HUES64 (cell line): ENCODE data around the gene PDE3A.

ENCODE experiments used
- H3K27ac ChIP-seq: 2 replicates; pipeline ENCODE4 v1.7.0; 2013; ENCODE audit warnings: low read depth, low read length, inconsistent platforms
- H3K27me3 ChIP-seq: 2 replicates; pipeline ENCODE4 v1.6.1; 2013; ENCODE audit warnings: mild to moderate bottlenecking, low read length; ENCODE audit not compliant: insufficient read depth
- H3K36me3 ChIP-seq: 2 replicates; pipeline ENCODE4 v1.6.1; 2013; ENCODE audit warnings: mild to moderate bottlenecking, low read length; ENCODE audit not compliant: insufficient read depth
- H3K4me1 ChIP-seq: 2 replicates; pipeline ENCODE4 v1.6.1; 2013; ENCODE audit warnings: mild to moderate bottlenecking, low read length, moderate library complexity; ENCODE audit not compliant: insufficient read depth
- H3K4me3 ChIP-seq: 2 replicates; pipeline ENCODE4 v1.5.1; 2013; ENCODE audit warnings: mild to moderate bottlenecking, low read length, moderate library complexity
- H3K9ac ChIP-seq: 2 replicates; pipeline ENCODE4 v1.6.1; 2013; ENCODE audit warnings: mild to moderate bottlenecking, low read depth, low read length
- H3K9me3 ChIP-seq: 2 replicates; pipeline ENCODE4 v1.6.1; 2013; ENCODE audit warnings: low read depth, low read length; ENCODE audit not compliant: insufficient read depth
- WGBS: fragments of 150-250, 120-280 bp; methylation state at CpG from one replicate; pipeline ENCODE4 v1.1.7; 2013; ENCODE audit warnings: missing lambda C conversion rate; 5-methylcytosine and 5-hydroxymethylcytosine counted together

PDE3A gene

GRCh38 chr12:20514598-20514997 lies 146.3 kb downstream of the PDE3A start:
- H3K4me3 ChIP-seq = no peak overlapping the region
- H3K36me3 ChIP-seq = no peaks in the 10 kb centered on the region

GRCh38 chr12:20520532-20520931 lies 152.2 kb downstream of the PDE3A start:
- H3K36me3 ChIP-seq = no peaks in the 10 kb centered on the region
- H3K4me1 ChIP-seq = peaks cover 15% of the 10 kb centered on the region
- no peaks in the 10 kb centered on the region for H3K9me3 ChIP-seq
- no peaks in the 10 kb centered on the region for H3K27me3 ChIP-seq
- H3K27ac ChIP-seq = no peak overlapping the region
- no peak overlapping the region for H3K4me3 ChIP-seq
- no peak overlapping the region for H3K9ac ChIP-seq
- WGBS = 96% methylated on average over 1 of the region's 1 CpG

More at GRCh38 chr12:20514598-20514997, 146.3 kb downstream of the PDE3A start:
- H3K27ac ChIP-seq = no peak overlapping the region
- no peaks in the 10 kb centered on the region for H3K9me3 ChIP-seq
- no peaks in the 10 kb centered on the region for H3K4me1 ChIP-seq
- H3K27me3 ChIP-seq = no peaks in the 10 kb centered on the region
- no peak overlapping the region for H3K9ac ChIP-seq

- Histone ChIP-seq H3K27ac (peak overlapping the region; percentile 34), H3K27me3 (no peaks in the 10 kb centered on the region), H3K9me3 (no peaks in the 10 kb centered on the region), H3K36me3 (no peaks in the 10 kb centered on the region), H3K4me3 (no peak overlapping the region), H3K9ac (no peak overlapping the region), H3K4me1 (peaks cover 30% of the 10 kb centered on the region)
- 75% methylated on average over 2 of the region's 2 CpGs for WGBS
These were observed 155.3 kb downstream of the PDE3A start for GRCh38 chr12:20523658-20524057.

- no peaks in the 10 kb centered on the region for H3K36me3 ChIP-seq
- 72% methylated on average over 5 of the region's 5 CpGs for WGBS
- H3K9ac ChIP-seq = no peak overlapping the region
- no peaks in the 10 kb centered on the region for H3K27me3 ChIP-seq
- peak overlapping the region; percentile 34; the same call in 1 of the 2 replicates for H3K27ac ChIP-seq
- H3K4me3 ChIP-seq = no peak overlapping the region
- no peaks in the 10 kb centered on the region for H3K9me3 ChIP-seq
- H3K4me1 ChIP-seq = peaks cover 30% of the 10 kb centered on the region
These were observed 155.8 kb downstream of the PDE3A start for GRCh38 chr12:20524113-20524512.

GRCh38 chr12:20525064-20525610 lies 156.8 kb downstream of the PDE3A start:
- Histone ChIP-seq H3K9me3 (no peaks in the 10 kb centered on the region), H3K27ac (no peak overlapping the region), H3K9ac (no peak overlapping the region), H3K27me3 (no peaks in the 10 kb centered on the region), H3K36me3 (no peaks in the 10 kb centered on the region), H3K4me1 (peaks cover 30% of the 10 kb centered on the region), H3K4me3 (no peak overlapping the region)
- 92% methylated on average over 3 of the region's 4 CpGs for WGBS

GRCh38 chr12:20527417-20528163 lies 159.3 kb downstream of the PDE3A start:
- Histone ChIP-seq H3K4me1 (peaks cover 30% of the 10 kb centered on the region), H3K4me3 (no peak overlapping the region), H3K36me3 (no peaks in the 10 kb centered on the region), H3K9me3 (no peaks in the 10 kb centered on the region), H3K27ac (no peak overlapping the region), H3K27me3 (no peaks in the 10 kb centered on the region), H3K9ac (no peak overlapping the region)
- WGBS = 85% methylated on average over 6 of the region's 8 CpGs

- Histone ChIP-seq H3K9ac (no peak overlapping the region), H3K9me3 (no peaks in the 10 kb centered on the region), H3K4me3 (no peak overlapping the region), H3K4me1 (peaks cover 26% of the 10 kb centered on the region), H3K27me3 (no peaks in the 10 kb centered on the region), H3K36me3 (no peaks in the 10 kb centered on the region), H3K27ac (no peak overlapping the region)
- 88% methylated on average over 1 of the region's 1 CpG for WGBS
These were observed 159.9 kb downstream of the PDE3A start for GRCh38 chr12:20528208-20528607.

- Histone ChIP-seq H3K36me3 (no peaks in the 10 kb centered on the region), H3K4me1 (no peaks in the 10 kb centered on the region)
- 73% methylated on average over 4 of the region's 4 CpGs for WGBS
These were observed 177.9 kb downstream of the PDE3A start for GRCh38 chr12:20546267-20546666.

GRCh38 chr12:20547816-20548575 lies 179.7 kb downstream of the PDE3A start:
- WGBS = 100% methylated on average over 1 of the region's 2 CpGs
- H3K4me3 ChIP-seq = no peak overlapping the region
- no peaks in the 10 kb centered on the region for H3K27me3 ChIP-seq
- no peaks in the 10 kb centered on the region for H3K36me3 ChIP-seq
- no peak overlapping the region for H3K27ac ChIP-seq
- H3K9me3 ChIP-seq = no peaks in the 10 kb centered on the region
- H3K9ac ChIP-seq = no peak overlapping the region
- H3K4me1 ChIP-seq = no peaks in the 10 kb centered on the region

More at GRCh38 chr12:20546267-20546666, 177.9 kb downstream of the PDE3A start:
- Histone ChIP-seq H3K27ac (no peak overlapping the region), H3K4me3 (no peak overlapping the region), H3K9me3 (no peaks in the 10 kb centered on the region), H3K27me3 (no peaks in the 10 kb centered on the region), H3K9ac (no peak overlapping the region)

- no peaks in the 10 kb centered on the region for H3K9me3 ChIP-seq
- H3K4me3 ChIP-seq = no peak overlapping the region
- WGBS = no CpG with 5 or more reads among the region's 1 CpG
- no peak overlapping the region for H3K9ac ChIP-seq
- H3K4me1 ChIP-seq = no peaks in the 10 kb centered on the region
- H3K27me3 ChIP-seq = no peaks in the 10 kb centered on the region
- H3K36me3 ChIP-seq = no peaks in the 10 kb centered on the region
- H3K27ac ChIP-seq = no peak overlapping the region
These were observed 180.3 kb downstream of the PDE3A start for GRCh38 chr12:20548611-20549010.

- no peak overlapping the region for H3K4me3 ChIP-seq
- H3K4me1 ChIP-seq = no peaks in the 10 kb centered on the region
- no peak overlapping the region for H3K9ac ChIP-seq
- H3K9me3 ChIP-seq = no peaks in the 10 kb centered on the region
- H3K27ac ChIP-seq = no peak overlapping the region
- H3K36me3 ChIP-seq = no peaks in the 10 kb centered on the region
- no peaks in the 10 kb centered on the region for H3K27me3 ChIP-seq
- WGBS = 63% methylated on average over 2 of the region's 2 CpGs
These were observed 180.9 kb downstream of the PDE3A start for GRCh38 chr12:20549108-20549719.
